Epithelial cell of proximal tubule (primary cell): Measurements from ENCODE around the gene PRKACB. TPM values are rescaled to one million over a fixed set of nuclear protein-coding genes. Genes with fewer than 3 reads are reported as not detected.

Source experiments
- DNase-seq: peaks from one replicate; pipeline ENCODE4 v3.0.0-alpha.2; 2011; ENCODE audit warnings: low read depth
- H3K4me3 ChIP-seq: 2 replicates; pipeline ENCODE4 v1.5.1; 2011; ENCODE audit warnings: low read depth, mild to moderate bottlenecking, low read length
- total RNA-seq: library from RNA; depleted of rRNA; stranded (reverse); fragments of >200 nt; gene quantifications from 2 replicates; pipeline ENCODE4 v1.2.3, GENCODE V29; 2015
- TF ChIP-seq, protein P1 (sequence below): conservative IDR thresholded peaks from 2 replicates; pipeline ENCODE4 v1.5.1; 2012; ENCODE audit warnings: low read depth, mild to moderate bottlenecking, low read length

Gene PRKACB
- total RNA-seq, 1 donor from 2014 or later, result 10.1 TPM

DNA sequence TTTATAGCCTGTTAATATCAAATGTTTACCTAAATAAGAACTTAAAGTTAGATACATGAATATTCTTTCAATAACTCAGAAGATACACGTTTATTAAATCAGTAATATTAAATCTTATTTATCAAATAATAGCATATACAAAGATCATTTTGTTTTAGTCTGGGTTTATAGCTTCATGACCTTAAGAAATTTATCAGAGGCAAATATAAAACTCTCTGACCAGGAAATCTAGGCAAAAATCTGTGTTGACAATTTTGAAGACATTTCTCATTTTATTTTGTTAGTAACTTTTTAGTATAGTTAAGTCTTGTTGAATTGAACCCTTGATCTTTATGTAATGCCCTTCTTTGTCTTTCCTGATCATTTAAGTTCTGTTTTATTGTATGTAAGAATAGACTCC is 46.4 kb downstream of the PRKACB start:
- TF ChIP-seq, protein P1, sequence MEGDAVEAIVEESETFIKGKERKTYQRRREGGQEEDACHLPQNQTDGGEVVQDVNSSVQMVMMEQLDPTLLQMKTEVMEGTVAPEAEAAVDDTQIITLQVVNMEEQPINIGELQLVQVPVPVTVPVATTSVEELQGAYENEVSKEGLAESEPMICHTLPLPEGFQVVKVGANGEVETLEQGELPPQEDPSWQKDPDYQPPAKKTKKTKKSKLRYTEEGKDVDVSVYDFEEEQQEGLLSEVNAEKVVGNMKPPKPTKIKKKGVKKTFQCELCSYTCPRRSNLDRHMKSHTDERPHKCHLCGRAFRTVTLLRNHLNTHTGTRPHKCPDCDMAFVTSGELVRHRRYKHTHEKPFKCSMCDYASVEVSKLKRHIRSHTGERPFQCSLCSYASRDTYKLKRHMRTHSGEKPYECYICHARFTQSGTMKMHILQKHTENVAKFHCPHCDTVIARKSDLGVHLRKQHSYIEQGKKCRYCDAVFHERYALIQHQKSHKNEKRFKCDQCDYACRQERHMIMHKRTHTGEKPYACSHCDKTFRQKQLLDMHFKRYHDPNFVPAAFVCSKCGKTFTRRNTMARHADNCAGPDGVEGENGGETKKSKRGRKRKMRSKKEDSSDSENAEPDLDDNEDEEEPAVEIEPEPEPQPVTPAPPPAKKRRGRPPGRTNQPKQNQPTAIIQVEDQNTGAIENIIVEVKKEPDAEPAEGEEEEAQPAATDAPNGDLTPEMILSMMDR, result no peak
- H3K4me3 ChIP-seq, result no peak overlapping the region
- no peak for DNase-seq

DNA sequence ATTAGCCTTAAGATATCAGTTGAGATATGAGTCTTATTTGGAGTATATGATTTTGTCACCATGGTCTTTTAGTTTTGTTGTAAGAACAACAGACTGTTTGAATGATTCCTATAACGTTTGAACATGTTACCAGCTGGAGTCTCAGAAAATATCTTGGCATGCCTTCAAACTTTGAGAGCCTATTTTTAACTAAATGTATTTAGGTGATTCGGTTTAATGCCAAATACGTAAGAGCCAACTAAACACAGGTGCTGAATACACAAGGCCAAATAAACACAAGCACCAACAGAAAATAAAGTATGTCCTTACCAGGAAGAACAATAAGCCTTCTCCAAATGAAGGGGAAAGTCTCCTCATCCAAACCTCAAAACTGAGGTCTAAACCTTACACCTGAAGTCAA is 48.6 kb downstream of the PRKACB start:
- DNase-seq, result no peak
- no peak overlapping the region for H3K4me3 ChIP-seq
- TF ChIP-seq, protein P1, result no peak

DNA sequence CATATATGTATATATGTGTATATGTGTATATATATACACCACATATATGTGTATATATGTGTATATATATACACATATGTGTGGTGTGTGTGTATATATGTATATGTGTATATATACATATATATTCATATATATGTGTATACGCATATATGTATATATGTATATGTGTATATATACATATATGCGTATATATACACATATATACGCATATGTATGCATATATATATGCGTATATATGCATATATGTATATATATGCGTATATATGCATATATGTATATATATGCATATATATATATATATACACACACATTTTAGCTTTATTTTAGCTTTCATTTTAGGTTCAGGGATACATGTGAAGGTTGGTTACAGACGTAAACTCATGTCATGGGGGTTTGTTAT is 54.8 kb downstream of the PRKACB start:
- TF ChIP-seq, protein P1, result no peak
- no peak for DNase-seq
- no peak overlapping the region for H3K4me3 ChIP-seq

DNA sequence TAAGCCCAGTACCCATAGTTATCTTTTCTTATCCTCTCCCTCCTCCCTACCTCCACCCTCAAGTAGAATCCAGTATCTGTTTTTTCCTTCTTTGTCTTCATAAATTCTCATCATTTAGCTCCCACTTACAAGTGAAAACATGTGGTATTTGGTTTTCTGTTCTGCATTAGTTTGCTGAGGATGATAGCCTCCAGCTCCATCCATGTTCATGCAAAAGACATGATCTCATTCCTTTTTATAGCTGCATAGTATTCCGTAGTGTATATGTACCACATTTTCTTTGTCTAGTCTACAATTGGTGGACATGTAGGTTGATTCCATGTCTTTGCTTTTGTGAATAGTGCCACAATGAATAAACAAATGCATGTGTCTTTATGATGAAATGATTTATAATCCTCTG is 55.2 kb downstream of the PRKACB start:
- no peak for DNase-seq
- H3K4me3 ChIP-seq, result no peak overlapping the region
- TF ChIP-seq, protein P1, result no peak

DNA sequence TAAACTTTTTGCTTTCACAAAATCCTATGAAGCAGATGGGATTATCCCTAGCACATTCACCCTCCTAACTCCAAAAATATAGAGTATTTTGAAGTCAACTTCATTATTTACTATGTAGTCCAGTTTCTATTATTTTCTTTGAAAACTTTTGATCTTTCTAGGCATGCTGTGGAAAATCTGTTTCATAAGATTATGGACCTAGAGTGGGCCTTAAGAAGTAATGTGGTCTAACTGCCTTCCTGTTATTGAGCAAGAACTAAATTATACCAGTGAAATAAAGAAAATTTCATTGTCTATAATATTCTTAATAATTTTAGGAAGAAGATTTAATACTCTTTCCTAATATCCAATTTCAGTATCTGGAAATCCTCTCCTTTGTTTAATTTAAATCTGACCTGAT is 58.1 kb downstream of the PRKACB start:
- TF ChIP-seq, protein P1, result no peak
- DNase-seq, result no peak
- H3K4me3 ChIP-seq, result no peak overlapping the region

DNA sequence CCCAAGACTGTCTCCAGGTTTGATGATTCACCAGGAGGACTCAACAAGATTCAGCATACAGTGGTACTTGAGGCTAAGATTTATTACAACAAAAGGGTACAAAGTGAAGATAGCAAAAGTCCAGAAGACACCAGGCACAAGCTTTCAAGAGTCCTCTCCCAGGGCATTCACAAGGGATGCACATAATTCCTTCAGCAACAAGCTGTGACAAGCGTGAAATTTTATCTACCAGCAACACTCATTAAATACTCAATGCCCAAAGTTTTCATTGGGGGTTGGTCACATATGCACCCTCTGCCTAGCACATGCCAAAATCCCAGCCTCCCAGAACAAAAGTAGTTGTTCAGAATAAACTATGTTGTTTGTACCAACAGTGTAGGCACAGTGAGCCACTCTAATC is 62.3 kb downstream of the PRKACB start:
- no peak for DNase-seq
- TF ChIP-seq, protein P1, result no peak
- H3K4me3 ChIP-seq, result no peak overlapping the region

DNA sequence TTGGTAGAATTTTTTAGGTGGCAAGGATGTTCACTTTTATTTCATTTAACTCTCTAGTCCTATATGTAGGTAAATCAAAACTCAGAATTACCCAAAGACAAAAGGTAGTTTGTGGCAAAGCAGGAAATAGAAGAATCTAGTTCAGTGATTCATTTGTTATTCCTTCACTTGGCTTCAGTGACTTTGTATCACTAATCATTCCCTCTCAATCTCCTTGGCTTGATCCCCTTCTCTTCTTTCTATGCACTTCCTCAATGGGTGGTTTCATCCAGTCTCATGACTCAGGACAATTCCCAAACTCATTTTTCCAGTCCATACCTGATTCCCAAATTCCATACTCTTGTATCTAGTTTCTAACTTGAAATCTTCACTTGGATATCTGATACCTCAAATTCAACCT is 64.9 kb downstream of the PRKACB start:
- H3K4me3 ChIP-seq, result no peak overlapping the region
- TF ChIP-seq, protein P1, result no peak
- peak; percentile 42 for DNase-seq
